HG03066 (cell line): ENCODE results near the gene NPC1.

Experiments used
- ATAC-seq: cut with Tn5 transposase; IDR thresholded peaks from one replicate; pipeline ENCODE4 v1.9.1; 2021; ENCODE audit warnings: low read depth; ENCODE audit not compliant: unreplicated experiment

Gene NPC1

DNA sequence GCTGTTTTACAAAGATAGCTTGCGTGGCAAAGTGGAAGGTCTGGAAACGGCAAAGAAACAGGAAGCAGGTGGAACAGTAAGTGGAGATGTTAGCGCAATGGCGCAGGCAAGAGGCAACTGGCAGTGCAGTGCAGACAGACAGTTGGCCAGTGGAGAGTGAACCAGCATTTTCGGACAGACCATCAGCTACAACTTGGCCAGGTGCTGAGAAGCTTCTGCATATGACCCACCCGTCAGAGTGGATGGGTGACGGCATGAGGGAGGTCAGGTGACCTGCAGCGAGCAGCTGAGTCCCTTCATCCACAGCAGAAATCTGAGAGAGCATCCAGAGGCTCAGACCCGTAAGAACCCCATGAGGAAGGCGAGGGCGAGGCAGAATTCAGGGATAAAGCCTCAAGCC is 33.8 kb downstream of the NPC1 start:
- no peak for ATAC-seq

DNA sequence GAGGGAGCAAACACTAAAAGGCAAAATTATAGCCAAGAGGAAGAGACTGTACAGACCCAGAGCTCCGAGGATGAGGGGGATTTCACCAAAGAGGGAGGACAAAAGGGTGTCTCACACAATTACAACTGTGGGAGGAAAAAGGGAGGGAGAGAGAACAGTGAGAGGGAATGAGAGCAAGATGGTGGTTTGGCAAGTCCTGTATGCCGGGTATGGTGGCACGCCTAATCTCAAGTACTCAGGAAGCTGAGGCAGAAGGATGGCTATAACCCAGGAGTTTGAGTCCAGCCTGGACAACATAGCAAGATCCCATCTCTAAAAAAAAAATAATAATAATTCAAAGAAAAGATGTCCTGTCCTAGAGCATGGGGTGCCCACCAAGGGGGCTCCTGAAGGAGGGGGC is 34.3 kb downstream of the NPC1 start:
- ATAC-seq: no peak

DNA sequence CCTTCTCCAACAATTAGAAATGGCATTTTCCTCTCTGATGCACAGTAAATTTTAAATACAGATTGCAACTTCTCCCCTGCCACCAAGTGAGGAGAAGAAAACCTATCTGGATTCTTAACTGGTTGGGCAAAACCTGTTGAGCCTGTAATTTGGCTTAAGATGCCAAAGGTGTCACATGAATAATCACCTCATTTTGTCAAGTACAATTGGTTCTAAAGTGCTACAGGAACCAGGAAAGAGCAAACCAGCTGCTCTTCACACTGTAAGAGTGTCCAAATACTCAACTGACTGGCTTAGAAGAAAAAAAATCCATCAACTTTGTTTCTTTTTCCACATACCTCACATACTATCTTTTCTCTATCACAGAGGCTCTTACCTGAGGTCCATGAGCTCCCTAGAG is 35.4 kb downstream of the NPC1 start:
- ATAC-seq: no peak

DNA sequence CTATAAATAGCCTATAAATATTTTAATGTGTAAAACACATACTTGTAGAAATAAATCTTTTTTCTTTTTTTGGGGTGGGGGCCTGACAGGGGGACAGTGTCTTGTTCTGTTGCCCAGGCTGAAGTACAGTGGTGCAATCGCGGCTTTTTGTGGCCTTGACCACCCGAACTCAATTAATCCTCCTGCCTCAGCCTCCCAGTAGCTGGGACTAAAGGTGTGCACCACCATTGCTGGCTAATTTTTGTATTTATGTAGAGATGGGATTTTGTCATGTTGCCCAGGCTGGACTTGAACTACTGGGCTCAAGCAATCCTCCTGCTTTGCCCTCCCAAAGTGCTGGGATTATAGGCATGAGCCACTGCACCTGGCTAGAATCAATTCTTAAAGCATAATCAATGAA is 37.6 kb downstream of the NPC1 start:
- no peak for ATAC-seq

DNA sequence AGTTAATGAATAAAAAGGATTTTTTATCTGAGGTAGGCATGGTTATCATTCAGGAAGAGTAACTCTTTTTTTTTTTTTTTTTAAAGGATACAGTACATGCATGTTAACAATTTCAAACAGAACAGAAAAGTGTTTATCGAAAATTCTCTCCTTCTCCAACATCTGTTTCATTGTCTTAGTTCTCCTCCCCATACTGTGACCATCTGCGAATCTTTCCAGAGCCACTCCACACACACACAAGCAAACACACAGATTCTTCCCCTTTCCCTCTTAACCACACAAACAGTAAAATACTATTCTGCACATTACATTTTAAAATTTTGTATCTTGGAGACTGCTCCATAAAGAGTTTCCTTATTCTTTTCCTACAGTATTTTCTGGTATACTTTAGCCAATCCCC is 38.0 kb downstream of the NPC1 start:
- no peak for ATAC-seq

DNA sequence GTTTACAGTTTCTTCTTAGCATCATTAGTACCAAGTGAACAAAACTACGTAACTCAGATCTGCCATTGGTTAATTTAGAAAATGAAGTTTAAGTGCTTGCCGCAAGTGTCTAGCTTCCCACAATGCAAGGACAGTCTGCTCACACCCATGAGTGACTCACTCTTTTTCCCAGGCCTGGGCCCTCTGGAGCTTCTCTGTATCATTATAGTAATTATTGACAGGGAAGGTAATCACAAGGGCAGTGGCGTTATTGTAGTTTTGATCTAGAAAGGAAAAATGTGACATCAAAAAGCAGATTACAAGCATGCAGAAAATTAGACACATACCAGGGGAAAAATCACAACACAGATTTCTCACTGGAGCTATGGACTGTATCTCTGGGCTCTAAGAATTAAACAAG is 38.5 kb downstream of the NPC1 start:
- ATAC-seq: no peak

DNA sequence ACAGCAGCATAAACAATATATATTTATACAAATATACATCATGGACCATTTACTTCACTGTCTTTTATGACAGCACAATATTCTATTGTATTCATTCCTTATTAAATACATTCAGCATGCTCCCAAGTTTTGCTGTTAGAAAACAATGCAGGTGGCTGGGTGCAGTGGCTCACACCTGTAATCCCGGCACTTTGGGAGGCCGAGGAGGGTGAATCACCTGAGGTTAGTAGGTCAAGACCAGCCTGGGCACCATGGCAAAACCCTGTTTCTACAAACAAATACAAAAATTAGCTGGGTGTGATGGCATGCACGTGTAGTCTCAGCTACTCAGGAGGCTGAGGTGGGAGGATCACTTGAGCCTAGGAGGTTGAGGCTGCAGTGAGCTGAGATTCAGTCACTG is 39.0 kb downstream of the NPC1 start:
- ATAC-seq: no peak

DNA sequence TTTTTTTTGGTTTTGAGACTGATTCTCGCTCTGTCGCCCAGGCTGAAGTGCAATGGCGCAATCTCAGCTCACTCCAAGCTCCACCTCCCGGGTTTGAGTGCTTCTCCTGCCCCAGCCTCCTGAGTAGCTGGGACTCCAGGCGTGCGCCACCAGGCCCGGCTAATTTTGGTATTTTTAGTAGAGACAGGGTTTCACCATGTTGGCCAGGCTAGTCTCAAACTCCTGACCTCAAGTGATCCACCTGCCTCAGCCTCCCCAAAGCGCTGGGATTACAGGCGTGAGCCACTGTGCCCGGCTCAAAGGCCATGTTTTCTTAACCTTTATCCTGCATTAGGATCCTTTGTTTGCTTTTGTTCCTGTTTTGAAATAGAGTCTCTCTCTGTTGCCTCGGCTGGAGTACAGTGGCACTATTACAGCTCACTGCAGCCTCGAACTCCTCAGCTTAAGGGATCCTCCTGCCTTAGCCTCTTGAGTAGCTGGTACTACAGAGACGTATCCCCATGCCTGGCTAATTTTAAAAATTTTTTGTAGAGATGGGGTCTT is 41.0 kb downstream of the NPC1 start:
- no peak for ATAC-seq

DNA sequence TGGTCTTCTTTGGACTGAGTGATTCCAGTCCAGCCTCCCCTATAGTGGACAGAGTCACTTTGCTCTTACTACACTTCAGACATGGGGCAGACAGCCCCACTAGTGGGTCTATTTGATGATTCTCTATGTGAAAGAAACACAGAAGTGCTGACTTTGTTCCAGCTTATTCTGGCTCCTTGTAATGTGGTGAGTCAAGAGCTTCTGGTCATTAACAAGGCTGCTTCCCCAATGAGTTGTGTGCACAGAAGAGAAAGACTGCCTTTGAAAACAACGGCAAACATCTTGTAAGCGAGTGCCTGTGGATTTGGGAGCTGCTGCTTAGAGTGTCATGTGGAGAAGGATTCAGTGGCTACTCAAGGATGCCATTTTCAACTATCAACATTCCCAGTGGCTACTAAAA is 43.8 kb downstream of the NPC1 start:
- ATAC-seq: no peak

DNA sequence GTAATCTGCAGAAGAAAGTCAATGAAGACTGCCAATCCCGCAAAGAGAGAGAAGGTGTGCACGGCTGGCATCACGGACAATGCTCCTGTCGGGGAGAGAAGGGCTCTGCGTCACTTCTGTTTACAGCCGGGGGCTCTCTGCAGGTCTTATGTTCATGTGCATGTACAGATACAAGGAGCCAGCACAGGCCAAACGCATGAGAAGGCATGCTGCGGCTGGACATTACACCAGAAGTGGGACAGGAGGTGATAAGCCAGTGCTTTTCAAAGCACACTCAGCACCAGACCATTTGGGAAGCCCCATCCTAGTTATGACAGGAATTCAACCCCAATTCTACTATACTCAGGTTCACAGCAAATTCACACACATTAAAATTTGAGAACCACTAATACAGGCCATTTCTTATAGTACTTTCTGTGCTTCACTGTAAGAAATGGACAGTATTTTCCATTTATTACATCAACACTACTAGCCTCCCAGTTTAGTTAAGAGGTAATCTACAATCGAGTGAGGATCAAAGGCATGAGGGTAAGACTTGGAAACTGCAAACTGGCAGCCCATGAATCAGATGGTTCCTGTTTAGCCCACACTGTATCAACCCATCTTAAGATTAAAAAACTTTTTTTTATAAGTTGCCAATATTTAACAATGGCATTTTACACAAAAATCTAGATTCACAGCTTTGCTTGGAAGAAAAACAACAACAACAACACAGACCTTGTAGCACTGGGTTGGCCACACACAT is 44.8 kb downstream of the NPC1 start:
- ATAC-seq: no peak

DNA sequence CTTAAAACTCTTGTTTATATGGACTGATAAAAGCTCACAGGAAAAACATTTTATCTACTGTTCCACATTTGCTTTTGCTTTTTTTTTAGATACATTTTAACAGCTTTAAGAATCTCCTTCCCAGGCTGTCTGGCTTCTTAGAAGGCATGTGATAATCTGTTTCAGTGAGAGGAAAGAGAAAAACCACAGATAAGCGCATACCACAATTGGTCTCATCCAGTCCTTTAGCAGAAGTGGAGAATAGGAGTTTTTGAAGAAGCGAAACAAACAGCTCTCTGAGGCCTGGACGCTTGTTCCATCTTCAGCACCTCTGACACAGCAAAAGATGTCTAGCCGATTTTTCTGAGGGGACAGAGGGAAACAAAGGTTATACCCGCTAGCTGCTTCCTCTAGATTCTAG is 45.4 kb downstream of the NPC1 start:
- peak; percentile 71 for ATAC-seq

DNA sequence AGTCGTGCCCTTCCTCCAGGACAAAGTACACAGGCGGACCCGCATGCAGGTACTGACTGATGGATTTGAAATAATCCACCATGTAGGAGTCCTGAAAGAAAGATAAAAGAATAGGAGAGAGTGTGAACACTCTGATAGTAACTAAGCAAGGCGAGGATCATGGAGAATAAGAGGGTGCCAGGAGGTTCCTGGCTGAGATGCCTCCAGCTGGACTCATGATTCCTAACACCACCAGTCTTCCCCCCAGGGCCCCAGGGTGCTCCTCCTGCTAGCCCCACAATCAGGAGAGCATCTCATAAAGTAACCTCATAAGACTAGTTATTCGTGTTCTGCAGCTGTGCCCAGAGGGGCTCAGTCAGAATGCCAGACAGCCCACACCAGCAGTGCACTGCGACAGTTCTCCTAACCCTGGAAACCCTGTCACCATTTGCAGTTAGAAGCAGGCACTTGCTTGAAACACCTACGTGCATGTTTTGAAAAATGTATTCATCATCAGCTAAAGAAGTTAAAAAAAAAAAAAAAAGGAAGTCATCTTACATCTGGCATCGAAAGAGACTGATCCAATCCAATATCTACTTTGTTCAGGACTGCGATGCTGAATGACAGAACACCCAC is 46.3 kb downstream of the NPC1 start:
- ATAC-seq: no peak

DNA sequence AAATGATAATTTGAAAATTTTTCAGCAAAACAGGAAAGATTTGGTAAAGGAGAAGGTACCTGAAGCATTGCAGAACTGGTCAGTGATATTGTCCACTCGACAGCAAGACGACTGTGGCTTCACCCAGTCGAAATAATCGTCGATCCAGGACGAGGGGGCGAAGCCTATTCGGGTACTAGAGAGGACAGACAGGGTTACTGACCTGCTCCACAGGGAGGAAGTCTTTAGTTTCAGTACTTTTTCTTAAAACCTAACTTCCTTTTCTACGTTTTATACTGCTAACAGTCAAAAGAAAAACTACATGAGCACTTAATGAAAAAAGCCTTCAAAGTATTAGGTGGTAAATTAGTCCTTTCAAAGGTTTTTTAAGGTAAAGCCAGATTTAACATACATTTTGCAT is 47.0 kb downstream of the NPC1 start:
- no peak for ATAC-seq

DNA sequence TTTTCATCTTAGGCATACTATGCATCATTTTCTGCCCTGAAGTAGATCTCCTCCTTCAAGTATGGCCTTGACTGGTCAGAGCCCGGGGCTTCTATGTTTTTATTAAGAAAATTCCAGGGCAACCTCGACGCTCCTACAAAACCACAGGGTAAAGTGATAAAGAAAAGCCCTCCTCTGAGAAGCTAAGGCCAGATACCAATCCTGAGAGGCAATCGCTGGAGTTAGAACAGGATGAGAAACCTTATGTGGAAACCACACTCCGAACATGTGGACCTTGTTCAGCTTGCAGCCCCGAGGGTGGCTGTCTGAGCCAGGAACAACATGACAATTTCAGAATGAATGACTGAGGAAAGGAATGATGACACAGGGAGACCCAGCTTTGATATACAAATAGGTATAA is 47.4 kb downstream of the NPC1 start:
- no peak for ATAC-seq

DNA sequence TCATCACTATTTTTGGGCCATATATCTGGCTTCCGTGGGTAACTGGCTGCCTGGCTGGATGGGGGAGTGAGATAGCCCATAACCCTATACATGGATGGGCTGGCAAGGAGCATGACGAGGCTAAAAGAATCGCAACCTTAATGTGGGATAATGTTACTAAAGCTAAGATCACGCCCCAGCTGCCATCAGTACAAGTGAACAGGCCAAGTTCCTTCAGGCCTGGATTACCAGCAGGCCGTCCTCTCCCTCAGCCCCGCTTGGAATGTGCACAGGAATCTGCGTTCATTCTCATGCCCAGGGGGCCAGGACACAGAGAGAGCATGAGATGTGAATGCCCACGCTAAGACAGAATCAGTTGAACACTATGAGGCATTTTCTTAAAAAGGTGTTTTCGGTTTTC is 48.3 kb downstream of the NPC1 start:
- no peak for ATAC-seq

DNA sequence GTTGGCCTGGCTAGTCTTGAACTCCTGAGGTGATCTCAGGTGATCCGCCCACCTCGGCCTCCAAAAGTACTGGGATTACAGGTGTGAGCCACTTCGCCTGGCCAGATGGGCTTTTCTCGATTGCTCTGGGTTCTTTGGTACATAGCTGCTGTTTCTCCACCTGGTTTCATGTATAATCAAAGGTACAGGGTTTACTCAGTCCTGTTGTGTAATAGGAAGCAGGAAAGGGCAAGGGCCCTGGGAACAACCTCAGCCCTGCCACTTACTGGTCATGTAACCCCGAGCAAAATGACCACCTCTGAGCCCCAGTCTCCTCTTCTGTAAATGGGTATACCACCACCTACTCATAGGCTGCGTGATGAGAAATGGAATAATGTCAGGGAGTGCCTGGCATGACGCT is 49.0 kb downstream of the NPC1 start:
- no peak for ATAC-seq

DNA sequence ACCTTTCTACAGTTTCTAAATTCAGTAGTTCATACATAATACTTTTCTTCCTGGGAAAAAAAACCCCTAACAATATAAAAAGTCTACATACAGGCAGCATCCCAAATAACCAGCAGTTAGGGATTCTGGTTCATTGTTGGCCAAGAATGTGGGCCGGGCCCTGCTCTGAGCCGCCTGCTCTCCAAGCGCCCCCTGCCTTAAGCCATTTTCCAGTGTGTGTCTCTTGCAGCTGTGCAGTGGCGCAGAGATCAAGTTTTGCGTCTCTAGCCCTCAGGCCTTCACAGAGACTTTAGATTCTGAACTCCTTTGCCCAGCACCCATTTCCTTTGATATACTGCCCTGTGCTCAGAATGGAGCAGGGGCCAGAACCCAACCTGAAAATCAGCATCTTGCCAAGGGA is 50.1 kb downstream of the NPC1 start:
- ATAC-seq: no peak

DNA sequence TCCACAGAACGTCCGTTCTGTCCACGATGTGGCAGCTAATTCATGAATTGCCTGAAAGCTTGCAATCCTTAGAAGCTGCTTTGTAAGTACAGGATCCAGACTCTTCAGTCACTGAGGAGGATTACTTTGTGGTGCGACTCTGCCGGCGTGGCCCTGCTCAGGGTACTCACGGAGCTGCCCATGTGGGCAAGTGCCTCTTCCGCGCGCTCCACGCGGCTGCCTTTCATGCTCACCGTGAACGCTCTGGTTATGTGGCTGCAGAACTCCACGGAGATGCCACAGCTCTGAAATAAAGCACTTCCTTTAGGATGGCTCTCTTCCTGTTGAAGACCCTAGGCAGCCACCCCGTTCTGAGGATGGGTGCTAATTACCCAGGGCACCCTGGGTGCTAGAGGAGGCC is 52.0 kb downstream of the NPC1 start:
- no peak for ATAC-seq

DNA sequence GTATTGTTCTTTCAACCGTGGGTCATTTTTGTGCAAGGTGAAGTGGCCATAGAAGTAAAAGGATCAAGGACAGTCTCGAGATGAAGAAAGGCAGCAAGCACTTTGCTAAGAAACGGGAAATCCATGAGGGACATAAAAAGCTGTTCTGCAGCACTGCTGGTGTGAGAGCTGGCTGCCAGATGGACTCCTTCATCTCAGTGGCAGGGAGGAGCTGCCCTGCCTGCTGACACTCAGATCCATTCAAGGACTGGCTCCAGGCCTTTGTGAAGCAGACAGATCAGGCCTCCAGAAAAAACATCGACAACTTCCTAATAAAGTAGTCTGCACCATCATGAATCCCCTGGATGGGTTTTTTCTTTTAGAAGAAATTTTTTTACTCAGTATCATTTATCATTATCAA is 53.5 kb downstream of the NPC1 start:
- ATAC-seq: no peak

DNA sequence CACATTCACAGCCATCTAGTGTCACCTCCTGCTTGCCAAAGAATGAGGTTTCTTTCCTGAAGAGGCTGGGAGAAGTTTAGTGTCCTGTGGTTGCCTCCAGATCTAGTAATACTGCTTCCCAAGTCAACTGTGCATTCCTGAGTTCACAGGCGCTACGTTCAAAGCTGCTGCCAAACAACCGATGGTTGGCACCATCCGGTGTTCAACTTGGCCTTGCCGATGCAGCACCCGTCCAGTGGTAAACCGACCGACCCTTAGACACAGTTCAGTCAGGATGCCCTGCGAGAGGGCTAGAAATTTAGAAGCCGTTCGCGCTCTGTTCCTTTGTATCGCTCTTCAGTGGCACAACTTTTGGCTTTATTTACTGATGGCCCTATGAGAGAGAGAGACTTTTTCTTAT is 54.4 kb downstream of the NPC1 start:
- ATAC-seq: no peak

DNA sequence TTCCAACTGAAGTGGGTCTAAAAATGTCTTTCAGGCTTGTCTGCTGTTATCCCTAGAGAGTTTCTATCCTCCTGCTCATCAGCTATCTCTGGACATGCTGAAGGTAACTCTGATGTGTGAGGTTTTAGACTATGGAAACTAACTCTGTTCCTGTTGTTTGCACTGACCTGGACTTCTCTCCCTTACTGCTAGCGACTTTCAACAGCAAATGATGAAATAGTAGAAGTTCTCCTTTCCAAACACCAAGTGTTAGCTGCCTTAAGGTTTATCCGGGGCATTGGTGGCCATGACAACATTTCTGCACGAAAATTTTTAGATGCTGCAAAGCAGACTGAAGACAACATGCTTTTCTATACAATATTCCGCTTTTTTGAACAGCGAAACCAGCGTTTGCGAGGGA is 56.1 kb downstream of the NPC1 start:
- ATAC-seq: no peak

DNA sequence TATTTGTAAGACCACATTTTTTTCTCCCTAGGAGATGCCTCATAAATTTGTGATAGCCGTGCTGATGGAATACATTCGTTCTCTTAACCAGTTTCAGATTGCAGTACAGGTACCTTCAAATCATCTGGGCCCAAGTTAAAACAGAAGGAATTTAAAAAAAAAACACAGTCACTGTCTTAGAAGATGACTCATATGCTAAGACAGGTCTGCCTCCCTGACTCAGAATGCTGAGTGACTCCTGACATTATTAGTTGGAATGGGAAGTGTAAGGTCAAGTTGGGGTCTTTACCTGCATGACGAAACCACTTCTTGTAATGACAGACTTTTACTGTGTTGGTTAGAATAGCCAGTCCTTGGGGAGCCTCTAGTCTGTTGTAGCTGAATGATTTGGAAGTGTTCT is 56.7 kb downstream of the NPC1 start:
- ATAC-seq: no peak
